Endothelial cell of umbilical vein (primary cell): ENCODE measurements around the gene SLC9A9. TPM values are rescaled to one million over a fixed set of nuclear protein-coding genes. Genes with fewer than 3 reads are reported as not detected.

Experiments
- BruUV-seq: library from RNA; stranded (reverse); fragments of 400-500 nt; replicated peaks from 2 replicates; lab custom pipeline; 2021; lab: Mats Ljungman, UMichigan
- CTCF ChIA-PET: fragments of 300-600, 350-600 bp; sonication (Branson Sonifier 250); formaldehyde crosslinking; loops from one replicate; lab custom pipeline; 2021; ENCODE audit warnings: antibody characterized with exemption, inconsistent platforms; lab: Charles Lee
- POLR2A ChIA-PET: fragments of 300-600, 350-600 bp; sonication (Branson Sonifier 250); formaldehyde crosslinking; loops from one replicate; lab custom pipeline; 2021; ENCODE audit warnings: antibody characterized with exemption, inconsistent platforms; lab: Charles Lee
- DNase-seq: peaks from one replicate; pipeline ENCODE4 v3.0.0-alpha.2; 2011; ENCODE audit warnings: low read depth, low spot score
- FAIRE-seq: peaks from 2 replicates; lab custom pipeline; 2011; peaks lifted over from hg19 to GRCh38; lab: Jason Lieb, UNC
- H2AFZ ChIP-seq: 2 replicates; pipeline ENCODE4 v1.6.0; 2012; ENCODE audit warnings: low read depth, low read length, control low read depth, inconsistent platforms
- H3K27ac ChIP-seq: 2 replicates; pipeline ENCODE4 v1.5.1; 2011; ENCODE audit warnings: low read depth, mild to moderate bottlenecking, control low read depth, low read length, moderate library complexity; ENCODE audit not compliant: insufficient read depth
- H3K27me3 ChIP-seq, 2 experiments: 2 replicates each; pipeline versions ENCODE4 v1.6.0 to v1.6.1; 2011; ENCODE audit warnings: low read length in 2 of 2, mixed read lengths in 1 of 2; ENCODE audit not compliant: control insufficient read depth in 2 of 2, insufficient read depth in 2 of 2
- H3K36me3 ChIP-seq, 2 experiments: 2 replicates in 1 of 2; 3 replicates in 1 of 2; pipeline ENCODE4 v1.5.1; 2011; ENCODE audit warnings: low read length in 2 of 2, mild to moderate bottlenecking in 1 of 2, moderate library complexity in 1 of 2; ENCODE audit not compliant: control insufficient read depth in 2 of 2, insufficient read depth in 2 of 2; ENCODE audit errors: extremely low read depth in 1 of 2
- H3K4me1 ChIP-seq: 3 replicates; pipeline ENCODE4 v1.5.1; 2011; ENCODE audit warnings: mild to moderate bottlenecking, low read length; ENCODE audit not compliant: control insufficient read depth, insufficient read depth; ENCODE audit errors: extremely low read depth
- H3K4me2 ChIP-seq: 2 replicates; pipeline ENCODE4 v1.6.1; 2011; ENCODE audit warnings: low read length, control low read depth, mixed read lengths; ENCODE audit not compliant: insufficient read depth
- H3K4me3 ChIP-seq, 3 experiments: fragments of 200-600 bp in 1 of 3; sonication (generic), shearing (Covaris generic) in 1 of 3; replicated peaks in 1 of 3; 2 replicates each; pipeline ENCODE4 v1.5.1; 2011 to 2016; ENCODE audit warnings: control low read depth in 3 of 3, low read length in 3 of 3, mild to moderate bottlenecking in 2 of 3, inconsistent platforms in 1 of 3, low read depth in 1 of 3, moderate library complexity in 1 of 3; ENCODE audit not compliant: insufficient read depth in 1 of 3
- H3K79me2 ChIP-seq: 2 replicates; pipeline ENCODE4 v1.6.0; 2012; ENCODE audit warnings: low read length, inconsistent platforms; ENCODE audit not compliant: control insufficient read depth, insufficient read depth
- H3K9ac ChIP-seq: replicated peaks from 2 replicates; pipeline ENCODE3; 2011; ENCODE audit warnings: low read length, control low read depth; ENCODE audit not compliant: insufficient read depth; ENCODE audit errors: extremely low read depth
- H3K9me1 ChIP-seq: replicated peaks from 3 replicates; pipeline ENCODE4 v1.6.0; 2011; ENCODE audit warnings: mild to moderate bottlenecking, low read length; ENCODE audit not compliant: control insufficient read depth, insufficient read depth; ENCODE audit errors: extremely low read depth
- H3K9me3 ChIP-seq: replicated peaks from 2 replicates; pipeline ENCODE4 v1.5.1; 2012; ENCODE audit warnings: low read length, inconsistent platforms; ENCODE audit not compliant: control insufficient read depth, insufficient read depth
- H4K20me1 ChIP-seq: replicated peaks from 2 replicates; pipeline ENCODE3; 2011; ENCODE audit warnings: mild to moderate bottlenecking, low read length; ENCODE audit not compliant: control insufficient read depth, insufficient read depth; ENCODE audit errors: extremely low read depth
- EZH2 ChIP-seq: IDR thresholded peaks from 2 replicates; pipeline ENCODE4 v1.6.1; 2012; ENCODE audit warnings: borderline replicate concordance, low read depth, mild to moderate bottlenecking, moderate library complexity, low read length, inconsistent platforms; ENCODE audit not compliant: severe bottlenecking
- FOS ChIP-seq: IDR thresholded peaks from 2 replicates; pipeline ENCODE4 v1.6.1; 2011; ENCODE audit warnings: mild to moderate bottlenecking, low read length, moderate library complexity, borderline replicate concordance; ENCODE audit not compliant: insufficient read depth
- GATA2 ChIP-seq: IDR thresholded peaks from 2 replicates; pipeline ENCODE4 v1.7.0; 2011; ENCODE audit warnings: low read depth, mild to moderate bottlenecking, moderate library complexity, mixed read lengths, low read length; ENCODE audit not compliant: insufficient read length, insufficient read depth
- JUN ChIP-seq: IDR thresholded peaks from 2 replicates; pipeline ENCODE4 v1.6.1; 2011; ENCODE audit warnings: borderline replicate concordance, low read depth; ENCODE audit not compliant: insufficient read length, insufficient read depth
- MYC ChIP-seq: IDR thresholded peaks from one replicate; pipeline ENCODE4 v1.6.1; 2011; ENCODE audit warnings: mild to moderate bottlenecking, low read depth, low read length
- POLR2A ChIP-seq: IDR thresholded peaks from 2 replicates; pipeline ENCODE4 v1.6.1; 2012; ENCODE audit warnings: low read depth, mild to moderate bottlenecking, control low read depth, low read length
- POLR2AphosphoS5 ChIP-seq: IDR thresholded peaks from 2 replicates; pipeline ENCODE4 v1.6.1; 2012; ENCODE audit warnings: low read depth, mild to moderate bottlenecking, control low read depth, low read length, moderate library complexity; ENCODE audit not compliant: insufficient read depth
- dilution Hi-C: fragments of 300-500 bp; cut with MboI; formaldehyde crosslinking; loops from one replicate; pipeline ENCODE4 v1.15.0; 2019; ENCODE audit warnings: low sequenced_read_pairs; ENCODE audit not compliant: extremely low pct_ligation_motif_present
- intact Hi-C: fragments of 100-400 bp; cut with micrococcal nuclease; formaldehyde crosslinking; loops from one replicate; pipeline ENCODE4 v1.10.0; 2022
- polyA plus RNA-seq, 4 experiments: library from polyadenylated mRNA; depleted of rRNA in 3 of 4; stranded (reverse) in 3 of 4; unstranded in 1 of 4; fragments of >200 nt; gene quantifications; 2 replicates each; pipeline versions ENCODE4 v1.2.1 to v1.2.3, GENCODE V29; 2011 to 2012; ENCODE audit warnings: missing spikeins in 1 of 4
- total RNA-seq: library from RNA; stranded (reverse); gene quantifications from 2 replicates; pipeline ENCODE4 v1.2.3, GENCODE V29; 2021
- TF ChIP-seq, protein P1 (sequence below): IDR thresholded peaks from 2 replicates; pipeline ENCODE4 v1.6.1; 2011; ENCODE audit not compliant: insufficient read depth, insufficient read length
- TF ChIP-seq, protein P2 (sequence below), 2 donors: IDR thresholded peaks; 1 replicate in 1 of 2; 2 replicates in 1 of 2; pipeline ENCODE4 v1.5.1; 2011; ENCODE audit warnings: low read length in 2 of 2, mild to moderate bottlenecking in 2 of 2, moderate library complexity in 2 of 2, control low read depth in 1 of 2, inconsistent platforms in 1 of 2, low read depth in 1 of 2; ENCODE audit not compliant: insufficient read depth in 1 of 2; ENCODE audit errors: extremely low read depth in 1 of 2

Gene SLC9A9
- total and polyA plus RNA-seq, 2 donors (not counting 3 experiments of a cell fraction or from before 2014, with no cell fraction given) = 1.5 to 1.8 TPM

DNA sequence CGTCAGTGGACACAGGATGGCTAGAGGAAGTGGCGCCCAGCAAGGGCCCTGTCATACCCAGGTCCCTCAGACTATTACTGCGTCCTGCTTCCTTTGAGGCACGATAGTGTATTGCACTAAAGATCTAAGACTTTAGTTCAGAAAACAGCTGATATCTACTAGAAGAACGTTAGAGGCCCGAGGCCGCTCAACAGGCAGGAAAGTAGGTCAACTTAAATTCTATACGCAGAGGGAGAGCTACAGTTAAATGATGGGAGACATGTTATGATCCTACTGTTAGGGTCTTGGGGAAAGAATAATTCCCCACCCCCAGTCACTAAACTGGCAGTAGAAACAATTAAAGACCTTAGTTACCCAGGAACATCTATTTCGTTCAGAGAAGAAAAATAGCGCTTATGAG is 410.9 kb downstream of the SLC9A9 start:
- dilution Hi-C loops = no loop called here
- no peaks in the 10 kb centered on the region for H3K79me2 ChIP-seq
- H3K4me2 ChIP-seq = no peak overlapping the region
- no peak overlapping the region for H3K27ac ChIP-seq
- H3K36me3 ChIP-seq = no peaks in the 10 kb centered on the region
- no peaks in the 10 kb centered on the region for H3K9me1 ChIP-seq
- H3K4me1 ChIP-seq = no peaks in the 10 kb centered on the region
- H3K9me3 ChIP-seq = no peaks in the 10 kb centered on the region
- no peak for FAIRE-seq
- no peak overlapping the region for H2AFZ ChIP-seq
- CTCF ChIA-PET = interaction anchor here (1.4 to 7.7 kb wide), 2 partner anchors 11 to 206 kb away, joined by 5 to 62 read pairs; no protein-coding TSS in a partner anchor
- no peaks in the 10 kb centered on the region for H4K20me1 ChIP-seq
- H3K27me3 ChIP-seq = no peaks in the 10 kb centered on the region
- TF ChIP-seq POLR2AphosphoS5 = no peak
- TF ChIP-seq, protein P1, sequence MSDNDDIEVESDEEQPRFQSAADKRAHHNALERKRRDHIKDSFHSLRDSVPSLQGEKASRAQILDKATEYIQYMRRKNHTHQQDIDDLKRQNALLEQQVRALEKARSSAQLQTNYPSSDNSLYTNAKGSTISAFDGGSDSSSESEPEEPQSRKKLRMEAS = no peak
- no peak overlapping the region for H3K9ac ChIP-seq
- intact Hi-C loops = no loop called here
- no TSS peak for BruUV-seq
- POLR2A ChIA-PET = no interaction called here
- no peak overlapping the region for H3K4me3 ChIP-seq
- no peak for DNase-seq

DNA sequence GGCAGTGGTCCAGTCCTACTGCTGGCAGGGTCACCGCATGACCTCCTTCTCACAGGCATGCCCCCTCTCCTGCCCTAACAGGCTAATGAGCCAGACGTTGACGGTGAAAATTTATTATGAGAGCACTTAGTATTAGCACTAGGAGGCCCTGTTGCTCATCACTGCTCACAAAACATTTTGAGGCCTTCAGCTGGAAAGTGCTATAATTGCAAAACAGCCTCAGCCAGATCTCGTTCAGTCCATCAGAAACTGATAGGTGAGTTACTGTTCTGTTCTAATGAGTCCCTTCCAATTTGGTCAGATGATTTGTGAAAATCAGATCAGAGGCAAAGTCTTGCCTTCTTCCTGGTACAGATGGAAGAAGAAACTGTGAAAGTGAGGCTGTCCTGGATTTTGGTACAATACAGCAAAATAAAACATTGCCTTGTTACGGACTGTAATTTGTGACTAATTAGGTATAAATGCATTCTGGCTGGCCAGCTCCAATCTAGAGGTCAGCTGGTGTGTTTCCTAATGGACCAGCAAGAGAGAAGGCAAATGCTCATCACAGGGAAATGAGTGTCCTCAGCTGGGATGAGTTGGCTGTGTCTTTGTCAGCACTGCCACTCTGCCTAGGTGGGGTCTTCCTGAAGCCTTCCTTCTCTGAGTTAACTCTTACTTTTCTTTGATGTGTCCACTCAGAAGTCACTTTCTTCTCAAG is 411.9 kb downstream of the SLC9A9 start:
- Histone ChIP-seq H4K20me1 (no peaks in the 10 kb centered on the region), H3K4me2 (no peak overlapping the region), H3K9ac (no peak overlapping the region), H3K4me3 (no peak overlapping the region), H3K9me1 (no peaks in the 10 kb centered on the region), H3K36me3 (no peaks in the 10 kb centered on the region), H3K27me3 (no peaks in the 10 kb centered on the region), H2AFZ (no peak overlapping the region), H3K4me1 (no peaks in the 10 kb centered on the region), H3K27ac (no peak overlapping the region), H3K9me3 (no peaks in the 10 kb centered on the region), H3K79me2 (no peaks in the 10 kb centered on the region)
- DNase-seq (no peak), FAIRE-seq (peak; percentile 18)
- dilution Hi-C loops = no loop called here
- no peak for TF ChIP-seq POLR2AphosphoS5
- TF ChIP-seq MYC = no peak
- TF ChIP-seq JUN = no peak
- no peak for TF ChIP-seq FOS
- no peak for TF ChIP-seq GATA2
- TF ChIP-seq POLR2A = no peak
- TF ChIP-seq EZH2 = no peak
- TF ChIP-seq, protein P1 = no peak
- TF ChIP-seq, protein P2, sequence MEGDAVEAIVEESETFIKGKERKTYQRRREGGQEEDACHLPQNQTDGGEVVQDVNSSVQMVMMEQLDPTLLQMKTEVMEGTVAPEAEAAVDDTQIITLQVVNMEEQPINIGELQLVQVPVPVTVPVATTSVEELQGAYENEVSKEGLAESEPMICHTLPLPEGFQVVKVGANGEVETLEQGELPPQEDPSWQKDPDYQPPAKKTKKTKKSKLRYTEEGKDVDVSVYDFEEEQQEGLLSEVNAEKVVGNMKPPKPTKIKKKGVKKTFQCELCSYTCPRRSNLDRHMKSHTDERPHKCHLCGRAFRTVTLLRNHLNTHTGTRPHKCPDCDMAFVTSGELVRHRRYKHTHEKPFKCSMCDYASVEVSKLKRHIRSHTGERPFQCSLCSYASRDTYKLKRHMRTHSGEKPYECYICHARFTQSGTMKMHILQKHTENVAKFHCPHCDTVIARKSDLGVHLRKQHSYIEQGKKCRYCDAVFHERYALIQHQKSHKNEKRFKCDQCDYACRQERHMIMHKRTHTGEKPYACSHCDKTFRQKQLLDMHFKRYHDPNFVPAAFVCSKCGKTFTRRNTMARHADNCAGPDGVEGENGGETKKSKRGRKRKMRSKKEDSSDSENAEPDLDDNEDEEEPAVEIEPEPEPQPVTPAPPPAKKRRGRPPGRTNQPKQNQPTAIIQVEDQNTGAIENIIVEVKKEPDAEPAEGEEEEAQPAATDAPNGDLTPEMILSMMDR (IDR thresholded peaks at IDR 0.05; ENCODE audit: extremely low read depth in 1 of 2, insufficient read depth in 1 of 2, low read depth in 1 of 2, low read length in 2 of 2) = no peak
- ChIA-PET POLR2A (no interaction called here), CTCF (interaction anchor here (1.4 to 7.7 kb wide), 3 partner anchors 7 to 207 kb away, joined by 5 to 62 read pairs (median 7); no protein-coding TSS in a partner anchor)
- intact Hi-C loops = no loop called here
- BruUV-seq = no TSS peak
